ENCODE results near the gene NALCN. TPM values are rescaled to one million over a fixed set of nuclear protein-coding genes. Genes with fewer than 3 reads are reported as not detected.

Gene NALCN
- total RNA-seq, 1 donor from 2014 or later, result 1.1 TPM

DNA sequence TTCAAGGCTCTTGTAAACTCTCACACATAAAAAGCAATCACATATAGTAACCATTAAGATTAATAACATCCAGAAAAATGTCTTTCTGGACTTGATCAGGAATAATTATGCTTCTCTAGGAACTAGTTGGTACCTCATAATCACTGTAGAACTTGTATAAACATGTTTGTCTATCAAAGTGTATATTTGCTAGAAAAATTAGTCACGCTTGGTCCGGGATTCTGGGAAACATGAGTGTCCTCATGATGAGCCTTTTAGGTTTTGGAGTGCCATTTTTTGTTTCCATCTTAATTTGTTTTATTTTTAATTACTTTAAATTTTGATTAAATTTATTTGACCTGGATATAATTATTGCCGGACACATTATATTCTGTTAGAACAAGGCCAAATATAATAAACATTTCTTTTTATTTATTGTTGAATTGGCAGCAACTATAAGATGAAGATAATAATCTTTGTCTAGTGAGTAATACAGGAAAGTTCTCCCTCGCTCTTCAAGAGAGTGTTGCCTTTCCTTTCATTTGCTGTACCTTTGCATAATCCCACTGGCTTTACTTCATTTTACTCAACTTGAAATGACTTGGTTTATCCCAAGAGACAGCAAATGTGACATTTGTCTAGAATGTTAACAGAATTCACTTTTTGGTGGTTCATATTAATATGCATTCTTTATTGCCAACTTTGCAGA, 207.0 kb downstream of the NALCN start:
- no peak overlapping the region for H3K4me2 ChIP-seq (ENCODE audit: low read length)
- TF ChIP-seq CTCF (IDR thresholded peaks at IDR 0.05; ENCODE audit: insufficient read depth, low read depth, low read length) (no peak), EZH2 (IDR thresholded peaks at IDR 0.05; ENCODE audit: insufficient read depth, low read length) (no peak)
- H3K4me3 ChIP-seq (ENCODE audit: insufficient read depth, low read depth, low read length), result no peak overlapping the region
- no peaks in the 10 kb centered on the region for H3K79me2 ChIP-seq (ENCODE audit: insufficient read depth, low read length)
- no peak overlapping the region for H2AFZ ChIP-seq (ENCODE audit: low read depth, low read length)
- peaks cover 1% of the 10 kb centered on the region for H3K9me3 Mint-ChIP-seq (ENCODE audit: unreplicated experiment)
- no peak overlapping the region for H3K4me3 Mint-ChIP-seq (ENCODE audit: unreplicated experiment)
- H3K9me3 ChIP-seq (ENCODE audit: insufficient read depth, low read depth, low read length), result no peaks in the 10 kb centered on the region
- no peaks in the 10 kb centered on the region for H3K27me3 ChIP-seq (ENCODE audit: insufficient read depth, low read length)
- no peaks in the 10 kb centered on the region for H3K4me1 ChIP-seq (ENCODE audit: insufficient read depth, low read length)
- H3K4me1 Mint-ChIP-seq (ENCODE audit: low read depth, unreplicated experiment), result no peaks in the 10 kb centered on the region
- no peaks in the 10 kb centered on the region for H3K36me3 ChIP-seq (ENCODE audit: insufficient read depth, low read length)
- DNase-seq (ENCODE audit: low read depth), result no peak
- no peaks in the 10 kb centered on the region for H3K36me3 Mint-ChIP-seq (ENCODE audit: low read depth, unreplicated experiment)
- FAIRE-seq, result no peak
- H4K20me1 ChIP-seq (ENCODE audit: insufficient read depth, low read length), result no peaks in the 10 kb centered on the region
- H3K27ac ChIP-seq (ENCODE audit: low read depth, low read length), result no peak overlapping the region
- no peaks in the 10 kb centered on the region for H3K27me3 Mint-ChIP-seq (ENCODE audit: low read depth, unreplicated experiment)
- H3K27ac Mint-ChIP-seq (ENCODE audit: unreplicated experiment), result no peak overlapping the region
- H3K9ac ChIP-seq (ENCODE audit: low read length), result no peak overlapping the region

DNA sequence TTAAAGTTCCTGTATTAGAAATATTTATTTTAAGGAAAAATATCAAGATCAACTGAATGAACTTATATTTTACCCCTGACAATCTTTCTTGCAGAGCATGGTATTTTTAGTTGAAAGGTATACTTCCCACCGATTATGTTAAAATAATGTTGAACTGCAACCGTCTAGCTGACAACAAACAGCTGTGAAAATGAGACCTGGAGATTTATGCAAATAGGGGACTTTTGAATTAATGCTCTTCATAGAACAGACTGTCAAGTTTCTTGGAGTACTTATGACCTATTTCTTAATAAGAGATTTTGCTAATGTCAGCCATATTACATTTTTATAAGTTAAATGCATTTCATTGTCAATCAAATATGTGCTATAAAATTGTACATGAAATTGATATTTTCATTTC, 210.9 kb downstream of the NALCN start:
- H3K36me3 Mint-ChIP-seq (ENCODE audit: low read depth, unreplicated experiment), result no peaks in the 10 kb centered on the region
- no peaks in the 10 kb centered on the region for H3K27me3 Mint-ChIP-seq (ENCODE audit: low read depth, unreplicated experiment)
- peaks cover 1% of the 10 kb centered on the region for H3K9me3 Mint-ChIP-seq (ENCODE audit: unreplicated experiment)
- H3K27me3 ChIP-seq (ENCODE audit: insufficient read depth, low read length), result no peaks in the 10 kb centered on the region
- H3K4me2 ChIP-seq (ENCODE audit: low read length), result no peak overlapping the region
- H3K4me1 ChIP-seq (ENCODE audit: insufficient read depth, low read length), result no peaks in the 10 kb centered on the region
- H3K4me3 Mint-ChIP-seq (ENCODE audit: unreplicated experiment), result no peak overlapping the region
- no peaks in the 10 kb centered on the region for H3K36me3 ChIP-seq (ENCODE audit: insufficient read depth, low read length)
- H3K4me3 ChIP-seq (ENCODE audit: insufficient read depth, low read depth, low read length), result no peak overlapping the region
- no peak overlapping the region for H2AFZ ChIP-seq (ENCODE audit: low read depth, low read length)
- DNase-seq (ENCODE audit: low read depth), result no peak
- H3K27ac Mint-ChIP-seq (ENCODE audit: unreplicated experiment), result no peak overlapping the region
- H3K27ac ChIP-seq (ENCODE audit: low read depth, low read length), result no peak overlapping the region
- H3K79me2 ChIP-seq (ENCODE audit: insufficient read depth, low read length), result no peaks in the 10 kb centered on the region
- H3K4me1 Mint-ChIP-seq (ENCODE audit: low read depth, unreplicated experiment), result no peaks in the 10 kb centered on the region
- no peak overlapping the region for H3K9ac ChIP-seq (ENCODE audit: low read length)
- no peaks in the 10 kb centered on the region for H3K9me3 ChIP-seq (ENCODE audit: insufficient read depth, low read depth, low read length)
- no peaks in the 10 kb centered on the region for H4K20me1 ChIP-seq (ENCODE audit: insufficient read depth, low read length)
- no peak for FAIRE-seq
- TF ChIP-seq CTCF (IDR thresholded peaks at IDR 0.05; ENCODE audit: insufficient read depth, low read depth, low read length) (no peak), EZH2 (IDR thresholded peaks at IDR 0.05; ENCODE audit: insufficient read depth, low read length) (no peak)

DNA sequence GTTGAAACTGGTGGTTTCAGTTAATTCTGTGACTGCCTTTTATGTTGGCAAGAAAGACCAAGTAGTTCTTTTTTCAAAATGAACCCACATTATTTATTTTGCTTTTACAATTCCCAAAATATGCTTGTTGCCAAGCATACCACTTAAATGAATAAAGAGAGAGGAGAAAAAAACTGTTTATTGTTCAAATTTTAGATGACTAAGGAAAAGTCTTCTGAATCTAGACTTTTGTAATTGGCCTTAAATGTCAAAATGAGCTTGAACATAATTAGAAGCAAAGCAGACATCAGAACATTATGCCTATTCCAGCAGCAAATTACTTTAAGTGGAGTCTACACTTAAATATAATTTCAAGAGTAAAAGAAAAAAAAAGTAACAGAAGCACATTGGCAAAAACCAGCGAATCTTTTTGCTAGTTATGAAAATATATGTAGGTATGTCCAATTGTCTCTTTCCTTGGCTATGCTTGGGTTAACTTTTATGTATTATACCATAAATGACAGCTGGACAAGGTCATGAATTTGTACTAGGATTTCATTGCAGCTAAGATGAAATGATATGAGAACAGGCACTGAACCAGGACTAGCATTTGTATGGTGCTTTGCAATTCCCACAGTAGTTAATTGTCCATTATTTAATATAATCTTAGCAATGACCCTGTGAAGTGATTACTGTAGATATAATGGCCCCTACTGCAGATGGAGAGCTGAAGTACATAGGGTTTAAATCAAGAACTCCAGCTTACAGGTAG, 211.9 kb downstream of the NALCN start:
- peaks cover 1% of the 10 kb centered on the region for H3K9me3 Mint-ChIP-seq (ENCODE audit: unreplicated experiment)
- no peak for TF ChIP-seq EZH2 (IDR thresholded peaks at IDR 0.05; ENCODE audit: insufficient read depth, low read length)
- no peak for TF ChIP-seq CTCF (IDR thresholded peaks at IDR 0.05; ENCODE audit: insufficient read depth, low read depth, low read length)
- Histone ChIP-seq H3K27ac (ENCODE audit: low read depth, low read length) (no peak overlapping the region), H4K20me1 (ENCODE audit: insufficient read depth, low read length) (no peaks in the 10 kb centered on the region), H3K4me2 (ENCODE audit: low read length) (no peak overlapping the region), H3K9ac (ENCODE audit: low read length) (no peak overlapping the region), H2AFZ (ENCODE audit: low read depth, low read length) (no peak overlapping the region), H3K27me3 (ENCODE audit: insufficient read depth, low read length) (no peaks in the 10 kb centered on the region), H3K4me3 (ENCODE audit: insufficient read depth, low read depth, low read length) (no peak overlapping the region), H3K36me3 (ENCODE audit: insufficient read depth, low read length) (no peaks in the 10 kb centered on the region), H3K79me2 (ENCODE audit: insufficient read depth, low read length) (no peaks in the 10 kb centered on the region), H3K9me3 (ENCODE audit: insufficient read depth, low read depth, low read length) (no peaks in the 10 kb centered on the region), H3K4me1 (ENCODE audit: insufficient read depth, low read length) (no peaks in the 10 kb centered on the region)
- no peaks in the 10 kb centered on the region for H3K27me3 Mint-ChIP-seq (ENCODE audit: low read depth, unreplicated experiment)
- no peaks in the 10 kb centered on the region for H3K36me3 Mint-ChIP-seq (ENCODE audit: low read depth, unreplicated experiment)
- H3K27ac Mint-ChIP-seq (ENCODE audit: unreplicated experiment), result no peak overlapping the region
- no peak overlapping the region for H3K4me3 Mint-ChIP-seq (ENCODE audit: unreplicated experiment)
- no peak for FAIRE-seq
- H3K4me1 Mint-ChIP-seq (ENCODE audit: low read depth, unreplicated experiment), result no peaks in the 10 kb centered on the region
- peak; percentile 28 for DNase-seq (ENCODE audit: low read depth)

Data from astrocyte (in vitro differentiated cells and primary cell).